ENCODE results near the gene HINFP. TPM values are rescaled to one million over a fixed set of nuclear protein-coding genes. Genes with fewer than 3 reads are reported as not detected.

The HINFP gene
- total and polyA plus RNA-seq, 2 of the 4 experiments (the other 2 are of a cell fraction): 9.1 to 15.3 TPM

- Histone ChIP-seq H2BK5ac (ENCODE audit: low read depth, low read length, poor library complexity, severe bottlenecking) (no peak overlapping the region), H3K14ac (replicated peaks; ENCODE audit: low read depth, low read length) (peak overlapping the region; percentile 71), H4K20me1 (ENCODE audit: insufficient read depth, low read length) (no peaks in the 10 kb centered on the region), H2AFZ (replicated peaks; ENCODE audit: low read length, poor library complexity) (peak overlapping the region; percentile 97), H4K5ac (ENCODE audit: low read depth, low read length) (no peak overlapping the region), H2BK20ac (ENCODE audit: low read depth, low read length) (no peak overlapping the region), H3K4ac (ENCODE audit: low read depth, low read length) (peak overlapping the region; percentile 86), H2AK9ac (replicated peaks; ENCODE audit: low read depth, low read length, poor library complexity) (peak overlapping the region; percentile 97), H2BK15ac (ENCODE audit: low read depth, low read length) (no peak overlapping the region), H4K91ac (ENCODE audit: insufficient read depth, low read depth, low read length) (peak overlapping the region; percentile 59), H3K9me1 (ENCODE audit: insufficient read depth, low read length) (peaks cover 6% of the 10 kb centered on the region; the same call in 1 of the 2 replicates), H3K9me3 (ENCODE audit: control insufficient read depth, insufficient read depth, low read length) (no peaks in the 10 kb centered on the region), H2AK5ac (ENCODE audit: low read depth, low read length) (peak overlapping the region; percentile 96), H2BK120ac (ENCODE audit: low read depth, low read length) (no peak overlapping the region), H4K8ac (ENCODE audit: low read depth in 2 of 2, low read length in 2 of 2) (peak overlapping the region; percentile 72 to 83; a peak in 3 of 4 replicates), H3K27ac (ENCODE audit: insufficient read depth, low read length) (no peak overlapping the region; the same call in 1 of the 2 replicates), H3K9ac (ENCODE audit: low read depth, low read length) (peak overlapping the region; percentile 76), H3K4me3 (ENCODE audit: insufficient read depth, low read depth, low read length) (peak overlapping the region; percentile 72), H3K56ac (ENCODE audit: extremely low read depth, insufficient read depth, low read length) (peak overlapping the region; percentile 81), H3K36me3 (ENCODE audit: control insufficient read depth, insufficient read depth, low read length) (peaks cover 14% of the 10 kb centered on the region), H3K4me2 (ENCODE audit: low read depth, low read length) (peak overlapping the region; percentile 83), H3K23ac (ENCODE audit: low read depth, low read length) (peak overlapping the region; percentile 89), H3K27me3 (ENCODE audit: control insufficient read depth, insufficient read depth, low read length) (no peaks in the 10 kb centered on the region), H3K79me1 (ENCODE audit: low read depth in 1 of 2, low read length in 2 of 2) (peaks cover 18 to 46% of the 10 kb centered on the region in 2 experiments), H3K18ac (ENCODE audit: low read depth, low read length) (no peak overlapping the region), H3K4me1 (ENCODE audit: control insufficient read depth, insufficient read depth, low read length) (peaks cover 5% of the 10 kb centered on the region)
- DNase-seq: peak; percentile 54
- BruUV-seq (replicated peaks): no TSS peak
- WGBS, 2 experiments (ENCODE audit: extremely low coverage in 2 of 2, insufficient read length in 1 of 2): 5% methylated on average over 3 of the region's 11 CpGs; no CpG with 5 or more reads in 1 of the 2 experiments
- dilution Hi-C loops (cut with HindIII; ENCODE audit: low sequenced_read_pairs, unreplicated experiment) (no loop called here), intact Hi-C loops (cut with micrococcal nuclease) (loop anchor here (10.0 kb wide), 1 partner anchor 374 kb away; no protein-coding TSS in a partner anchor), in situ Hi-C loops (cut with MboI; ENCODE audit: low sequenced_read_pairs) (loop anchor here (5.0 kb wide), 1 partner anchor 97 kb away; no protein-coding TSS in a partner anchor)
- no peak for ATAC-seq (ENCODE audit: low read depth)
- CTCF ChIA-PET: interaction anchor here (0.6 kb wide), 1 partner anchor 94 kb away, joined by 3 read pairs; no protein-coding TSS in a partner anchor
- POLR2A ChIA-PET (ENCODE audit: unreplicated experiment): no interaction called here
- TF ChIP-seq MAFK (IDR thresholded peaks at IDR 0.05; ENCODE audit: low read depth, low read length) (no peak), RAD21 (IDR thresholded peaks at IDR 0.05; ENCODE audit: low read length) (peak; percentile 43; the same call in 1 of the 2 replicates), CEBPB (IDR thresholded peaks at IDR 0.05; ENCODE audit: low read depth, low read length) (no peak), RFX5 (IDR thresholded peaks at IDR 0.05; ENCODE audit: low read depth, low read length) (no peak), SMC3 (IDR thresholded peaks at IDR 0.05; ENCODE audit: low read depth, low read length) (0 out of 2 replicates have a peak, but pooled peaks have one; percentile 16), CTCF (conservative IDR thresholded peaks at IDR 0.05; ENCODE audit: low read depth, low read length) (peak; percentile 52), CHD1 (IDR thresholded peaks at IDR 0.05; ENCODE audit: low read depth, low read length) (no peak), MXI1 (IDR thresholded peaks at IDR 0.05; ENCODE audit: borderline replicate concordance, low read depth, low read length) (no peak), MAZ (IDR thresholded peaks at IDR 0.05; ENCODE audit: borderline replicate concordance, low read depth, low read length) (no peak), POLR2A (IDR thresholded peaks at IDR 0.05; ENCODE audit: low read depth, low read length) (no peak), ELK1 (IDR thresholded peaks at IDR 0.05; ENCODE audit: borderline replicate concordance, low read depth, low read length) (no peak), NFE2L2 (IDR thresholded peaks at IDR 0.05; ENCODE audit: low read depth, low read length) (no peak), RCOR1 (IDR thresholded peaks at IDR 0.05; ENCODE audit: insufficient replicate concordance, low read length) (no peak), USF2 (IDR thresholded peaks at IDR 0.05; ENCODE audit: low read depth, low read length) (no peak)
These were observed 21.0 kb upstream of the HINFP start for GRCh38 chr11:119100246-119100970.

Data from IMR-90 (cell line).